T-helper 1 cell treated with Interleukin-12 subunit alpha and Interleukin-12 subunit beta and Interleukin-4 antibody, amounts not matched to agents 30 μg/mL and 1 μg/mL, for 36 hours (primary cell): ENCODE data around the gene KRTAP3-3.

ENCODE experiments used
- H3K27ac Mint-ChIP-seq: one replicate; pipeline ENCODE4 v1.8.0; 2021; ENCODE audit warnings: mild to moderate bottlenecking, mixed read lengths
- H3K27me3 Mint-ChIP-seq: one replicate; pipeline ENCODE4 v1.8.0; 2021; ENCODE audit warnings: low read depth, mixed read lengths
- H3K36me3 Mint-ChIP-seq: one replicate; pipeline ENCODE4 v1.8.0; 2021; ENCODE audit warnings: low read depth, mixed read lengths
- H3K4me1 Mint-ChIP-seq: one replicate; pipeline ENCODE4 v1.8.0; 2021; ENCODE audit warnings: low read depth, mixed read lengths
- H3K4me3 Mint-ChIP-seq: one replicate; pipeline ENCODE4 v1.8.0; 2021; ENCODE audit warnings: mild to moderate bottlenecking, moderate library complexity, mixed read lengths
- H3K9me3 Mint-ChIP-seq: one replicate; pipeline ENCODE4 v1.8.0; 2021; ENCODE audit warnings: mixed read lengths

KRTAP3-3 gene

DNA sequence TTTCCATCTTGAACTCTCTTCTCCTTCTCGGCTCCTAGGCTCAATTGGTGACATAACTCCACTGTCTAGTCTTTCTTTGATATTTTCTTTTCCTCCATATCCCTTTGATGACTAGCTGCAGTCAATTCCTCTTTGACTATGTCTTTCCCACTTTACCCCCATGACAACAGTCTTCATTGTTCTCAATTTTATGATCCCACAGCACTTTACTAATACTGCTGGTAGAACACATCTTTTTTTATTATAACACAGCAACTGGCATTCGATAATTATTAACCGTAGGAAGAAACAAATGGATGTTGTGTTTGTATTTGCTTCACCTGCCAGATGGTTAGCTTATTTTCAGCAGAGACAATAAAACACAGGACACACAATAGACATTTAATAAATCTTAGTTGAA lies 1.3 kb downstream of the KRTAP3-3 start:
- Mint-ChIP-seq H3K27me3 (peaks cover 39% of the 10 kb centered on the region), H3K9me3 (no peaks in the 10 kb centered on the region), H3K4me3 (no peak overlapping the region), H3K27ac (no peak overlapping the region), H3K36me3 (no peaks in the 10 kb centered on the region), H3K4me1 (no peaks in the 10 kb centered on the region)

DNA sequence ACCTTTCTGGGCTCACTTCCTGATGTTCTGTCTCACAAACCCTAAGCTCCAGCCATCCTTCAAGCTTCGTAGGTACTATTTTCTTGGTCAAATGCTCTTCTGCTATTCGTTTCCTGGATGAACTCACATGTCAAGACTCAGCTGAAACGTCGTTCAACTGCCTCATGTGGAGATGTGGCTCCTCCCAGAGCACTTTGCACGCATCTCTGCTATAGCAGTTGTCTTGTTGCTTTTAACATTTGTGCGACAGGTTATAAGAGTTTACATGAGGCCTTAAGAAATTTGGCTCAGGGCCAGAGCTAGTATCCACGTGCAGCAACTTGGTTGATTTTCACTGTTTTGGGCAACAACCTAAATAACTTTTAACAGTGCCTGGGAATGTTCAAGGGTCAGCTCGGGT lies 7.0 kb downstream of the KRTAP3-3 start:
- Mint-ChIP-seq H3K4me1 (no peaks in the 10 kb centered on the region), H3K9me3 (no peaks in the 10 kb centered on the region), H3K36me3 (no peaks in the 10 kb centered on the region), H3K27ac (no peak overlapping the region), H3K4me3 (no peak overlapping the region), H3K27me3 (peaks cover 26% of the 10 kb centered on the region)

DNA sequence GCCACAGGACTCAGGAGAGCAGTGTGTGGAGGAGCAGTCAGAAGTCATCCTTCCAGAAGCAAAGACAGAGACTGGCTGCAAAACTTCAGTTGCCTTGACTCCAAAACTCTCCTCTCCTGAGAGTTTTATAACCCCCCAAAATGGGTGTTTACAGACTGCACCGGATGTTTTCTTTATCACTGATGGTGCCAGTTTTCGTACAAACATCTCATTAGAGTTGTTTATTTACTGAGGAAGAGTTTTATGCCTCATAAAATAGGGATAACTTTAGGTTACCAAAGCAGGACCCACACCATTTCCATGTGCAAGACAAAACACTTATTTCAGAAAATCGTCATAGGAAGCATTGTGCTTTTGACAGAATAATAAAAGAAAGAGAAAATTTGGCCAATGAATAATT lies 9.7 kb downstream of the KRTAP3-3 start, which contains the start of gene KRT40:
Gene KRT40 (minus strand): TSS at position 101 of the 400 bp plus-strand sequence. CDS start 53 bp downstream, at position 48.
- no peaks in the 10 kb centered on the region for H3K9me3 Mint-ChIP-seq
- H3K27ac Mint-ChIP-seq, result no peak within 1 kb of the TSS
- H3K36me3 Mint-ChIP-seq, result no peaks in the 10 kb centered on the region
- no peaks in the 10 kb centered on the region for H3K4me1 Mint-ChIP-seq
- H3K4me3 Mint-ChIP-seq, result no peak within 1 kb of the TSS
- H3K27me3 Mint-ChIP-seq, result peaks cover 18% of the 10 kb centered on the region

DNA sequence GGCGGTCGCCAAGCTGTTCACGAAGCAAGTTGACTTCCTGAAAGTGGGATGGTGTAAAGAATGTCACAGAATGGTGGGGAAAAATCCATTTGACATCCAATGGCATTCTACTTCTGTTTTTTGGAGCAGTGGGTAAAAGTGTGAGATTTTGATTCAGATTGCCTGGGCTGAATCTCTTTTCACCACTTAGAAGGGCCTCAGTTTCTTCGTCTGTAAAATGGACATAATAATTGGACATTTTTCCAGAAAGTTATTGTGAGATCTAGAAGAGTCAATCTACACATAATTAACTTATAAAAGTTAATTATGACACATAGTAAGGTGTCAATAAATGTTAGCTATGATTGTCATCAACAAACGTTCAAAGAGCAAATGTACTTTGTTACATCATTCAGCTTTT lies 12.8 kb downstream of the KRTAP3-3 start:
- Mint-ChIP-seq H3K27me3 (peaks cover 10% of the 10 kb centered on the region), H3K9me3 (no peaks in the 10 kb centered on the region), H3K4me3 (no peak overlapping the region), H3K4me1 (no peaks in the 10 kb centered on the region), H3K27ac (no peak overlapping the region), H3K36me3 (no peaks in the 10 kb centered on the region)

DNA sequence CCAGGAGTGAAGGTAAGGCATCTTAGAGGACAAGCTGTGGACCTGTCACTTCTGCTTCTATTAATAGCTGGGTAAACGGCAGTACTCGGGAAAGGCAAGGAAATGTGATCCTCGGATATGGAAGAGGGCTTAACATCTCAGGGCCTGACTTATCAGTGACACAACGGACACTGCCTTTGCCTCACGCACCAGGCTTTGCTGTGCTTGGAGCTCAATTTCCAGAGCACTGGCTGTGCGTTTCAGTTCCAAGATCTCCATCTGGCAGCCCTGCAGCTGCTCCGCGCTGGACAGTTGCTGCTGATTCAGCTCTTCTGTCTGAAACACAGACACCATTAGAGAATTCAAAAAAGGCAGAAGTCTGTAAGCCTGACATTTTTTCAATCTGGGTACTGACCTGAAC lies 13.4 kb downstream of the KRTAP3-3 start:
- H3K9me3 Mint-ChIP-seq, result no peaks in the 10 kb centered on the region
- no peaks in the 10 kb centered on the region for H3K36me3 Mint-ChIP-seq
- no peak overlapping the region for H3K4me3 Mint-ChIP-seq
- H3K27ac Mint-ChIP-seq, result no peak overlapping the region
- H3K27me3 Mint-ChIP-seq, result peaks cover 8% of the 10 kb centered on the region
- no peaks in the 10 kb centered on the region for H3K4me1 Mint-ChIP-seq

DNA sequence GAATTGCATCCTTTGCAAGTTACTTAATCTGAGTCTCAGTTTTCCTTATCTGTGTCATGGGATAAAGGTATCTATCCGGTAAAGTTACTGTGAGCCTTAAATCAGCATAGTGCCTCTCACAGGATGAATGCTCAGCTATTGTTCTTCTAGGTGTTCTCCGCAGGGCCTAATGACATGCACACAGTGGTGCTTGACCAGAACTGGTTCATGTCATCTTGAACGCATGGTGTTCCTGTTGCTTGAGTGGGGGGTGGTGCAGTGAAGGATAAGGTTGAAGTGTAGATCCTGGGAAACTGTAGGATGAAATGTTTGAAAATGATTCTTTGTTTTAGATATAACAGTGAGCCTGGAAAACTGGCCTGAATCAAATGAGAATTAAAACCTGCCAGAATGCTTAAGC lies 13.8 kb downstream of the KRTAP3-3 start:
- Mint-ChIP-seq H3K27ac (no peak overlapping the region), H3K9me3 (no peaks in the 10 kb centered on the region), H3K4me3 (no peak overlapping the region), H3K27me3 (peaks cover 12% of the 10 kb centered on the region), H3K36me3 (no peaks in the 10 kb centered on the region), H3K4me1 (no peaks in the 10 kb centered on the region)

DNA sequence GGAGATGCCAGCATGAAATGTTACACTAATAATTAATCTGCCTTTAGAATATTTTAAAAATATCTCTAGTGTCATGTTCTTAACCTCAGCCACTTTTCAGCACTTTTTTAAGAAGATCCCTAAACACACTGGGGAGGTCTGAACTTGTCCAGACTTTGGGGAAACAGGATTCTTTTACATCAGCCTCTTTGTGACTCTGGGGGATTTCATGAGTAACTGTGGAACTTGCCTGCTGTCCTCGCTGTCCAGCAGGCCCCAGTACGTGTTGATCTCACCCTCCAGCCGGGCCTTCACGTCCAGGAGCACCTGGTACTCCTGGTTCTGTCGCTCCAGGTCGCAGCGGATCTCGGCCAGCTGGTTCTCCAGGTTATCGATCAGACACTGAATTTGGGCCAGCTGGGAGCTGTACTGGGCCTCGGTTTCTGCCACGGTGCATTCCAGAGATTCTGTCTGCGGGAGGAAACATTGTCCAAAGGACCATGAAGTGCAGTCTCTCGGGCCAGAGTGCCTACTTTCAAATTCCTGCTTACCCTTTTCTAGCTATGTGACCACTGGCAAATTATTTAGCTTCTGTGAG lies 15.3 kb downstream of the KRTAP3-3 start:
- no peak overlapping the region for H3K27ac Mint-ChIP-seq
- H3K27me3 Mint-ChIP-seq, result peaks cover 12% of the 10 kb centered on the region
- no peaks in the 10 kb centered on the region for H3K36me3 Mint-ChIP-seq
- no peaks in the 10 kb centered on the region for H3K9me3 Mint-ChIP-seq
- H3K4me3 Mint-ChIP-seq, result no peak overlapping the region
- H3K4me1 Mint-ChIP-seq, result no peaks in the 10 kb centered on the region

DNA sequence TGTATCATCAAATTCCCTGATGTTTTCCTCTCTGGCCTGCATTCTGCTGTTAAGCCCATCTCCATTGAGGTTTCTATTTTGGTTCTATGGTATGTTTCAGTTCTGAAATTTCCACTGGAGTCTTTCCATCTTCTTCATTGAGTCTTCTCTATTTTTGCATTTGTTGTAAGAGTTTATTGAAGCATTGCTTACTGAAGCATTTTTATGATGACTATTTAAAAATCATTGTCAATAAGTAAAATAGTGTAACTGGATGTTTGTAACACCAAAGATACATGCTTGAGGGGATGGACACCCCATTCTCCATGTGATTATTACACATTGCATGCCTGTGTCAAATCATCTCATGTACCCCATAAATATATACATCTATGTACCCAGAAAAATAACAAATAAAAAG lies 18.4 kb downstream of the KRTAP3-3 start:
- H3K4me1 Mint-ChIP-seq, result no peaks in the 10 kb centered on the region
- H3K27me3 Mint-ChIP-seq, result peaks cover 25% of the 10 kb centered on the region
- H3K9me3 Mint-ChIP-seq, result no peaks in the 10 kb centered on the region
- H3K4me3 Mint-ChIP-seq, result no peak overlapping the region
- no peak overlapping the region for H3K27ac Mint-ChIP-seq
- no peaks in the 10 kb centered on the region for H3K36me3 Mint-ChIP-seq

DNA sequence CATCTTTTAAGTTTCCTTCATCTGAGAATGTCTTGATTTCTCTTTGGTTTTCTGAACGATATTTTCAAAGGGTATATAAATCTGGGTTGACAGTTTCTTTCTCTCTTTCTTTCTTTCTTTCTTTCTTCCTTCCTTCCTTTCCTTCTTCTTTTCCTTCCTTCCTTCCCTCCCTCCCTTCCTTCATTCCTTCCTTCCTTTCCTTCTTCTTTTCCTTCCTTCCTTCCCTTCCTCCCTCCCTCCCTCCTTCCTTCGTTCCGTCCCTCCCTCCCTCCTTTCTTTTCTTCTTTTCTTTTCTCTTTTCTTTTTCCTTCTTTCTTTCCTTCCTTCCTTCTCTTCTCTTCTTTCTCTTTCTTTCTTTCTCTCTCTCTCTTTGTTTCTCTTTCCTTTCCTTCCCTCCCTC lies 19.6 kb downstream of the KRTAP3-3 start:
- Mint-ChIP-seq H3K9me3 (no peaks in the 10 kb centered on the region), H3K27ac (no peak overlapping the region), H3K4me3 (no peak overlapping the region), H3K36me3 (no peaks in the 10 kb centered on the region), H3K4me1 (no peaks in the 10 kb centered on the region), H3K27me3 (peaks cover 25% of the 10 kb centered on the region)

DNA sequence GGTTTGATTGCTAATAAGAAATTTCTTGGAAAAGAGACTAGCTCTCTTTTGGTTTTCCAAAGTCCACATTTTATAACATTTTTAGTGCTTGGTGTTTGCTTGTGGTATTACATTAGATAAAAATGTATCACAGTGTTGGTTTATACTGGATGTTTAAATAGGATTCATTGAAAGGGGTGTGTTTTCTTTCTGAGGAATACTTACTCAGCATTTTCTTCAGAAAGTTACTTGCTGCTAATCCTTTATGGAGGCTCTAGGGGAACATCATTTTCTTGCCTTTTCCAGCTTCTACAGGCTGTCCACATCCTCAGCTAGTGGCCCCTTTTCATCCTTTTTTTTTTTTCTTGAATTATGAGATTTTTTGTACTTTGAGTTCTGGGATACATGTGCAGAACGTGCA lies 26.4 kb downstream of the KRTAP3-3 start:
- H3K9me3 Mint-ChIP-seq, result no peaks in the 10 kb centered on the region
- H3K4me3 Mint-ChIP-seq, result no peak overlapping the region
- no peaks in the 10 kb centered on the region for H3K36me3 Mint-ChIP-seq
- no peaks in the 10 kb centered on the region for H3K4me1 Mint-ChIP-seq
- H3K27me3 Mint-ChIP-seq, result peaks cover 7% of the 10 kb centered on the region
- H3K27ac Mint-ChIP-seq, result no peak overlapping the region

DNA sequence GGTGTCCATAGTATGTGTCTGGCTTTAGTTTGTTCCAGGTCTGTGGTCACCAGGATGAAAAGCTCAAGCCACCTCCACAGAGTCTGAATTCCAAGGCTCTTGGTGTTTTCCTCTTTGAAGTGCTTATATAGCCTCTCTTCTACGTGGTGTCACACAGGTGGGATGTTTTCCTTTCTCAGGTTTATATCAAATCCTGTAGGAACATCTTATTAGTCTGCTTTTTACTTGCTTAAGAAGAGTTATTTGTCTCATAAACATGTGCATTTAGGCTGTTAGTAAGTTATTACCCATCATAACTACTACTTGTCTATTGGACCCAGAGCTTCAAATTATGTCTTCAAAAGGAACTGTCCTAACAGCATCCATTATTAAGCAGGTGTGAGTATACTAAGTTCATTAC lies 27.1 kb downstream of the KRTAP3-3 start, which contains the start of gene KRT39:
Gene KRT39 (minus strand): TSS at position 101 of the 400 bp plus-strand sequence. CDS start 92 bp downstream, at position 9.
- no peaks in the 10 kb centered on the region for H3K9me3 Mint-ChIP-seq
- H3K4me3 Mint-ChIP-seq, result no peak within 1 kb of the TSS
- no peaks in the 10 kb centered on the region for H3K36me3 Mint-ChIP-seq
- no peak within 1 kb of the TSS for H3K27ac Mint-ChIP-seq
- no peaks in the 10 kb centered on the region for H3K4me1 Mint-ChIP-seq
- H3K27me3 Mint-ChIP-seq, result peaks cover 1% of the 10 kb centered on the region

DNA sequence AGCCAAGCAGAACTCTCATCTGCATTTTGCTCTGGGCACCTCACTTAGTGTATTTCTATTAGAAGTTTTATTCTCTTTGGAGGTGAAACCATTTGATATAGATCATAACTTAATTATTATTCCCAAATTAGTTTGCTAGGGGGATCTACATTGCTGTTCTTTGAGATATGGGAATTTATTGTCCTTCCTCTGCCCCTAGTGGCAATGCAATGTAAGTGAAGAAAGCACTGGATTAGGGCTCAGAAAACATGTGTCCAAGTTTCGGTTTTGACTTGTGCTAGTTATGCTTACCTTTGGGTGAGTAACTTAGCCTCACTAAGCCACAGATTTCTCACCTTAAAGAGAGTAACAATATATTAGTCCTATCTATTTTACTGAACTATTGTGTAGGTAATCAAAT lies 30.1 kb downstream of the KRTAP3-3 start:
- Mint-ChIP-seq H3K4me3 (no peak overlapping the region), H3K27ac (no peak overlapping the region), H3K4me1 (no peaks in the 10 kb centered on the region), H3K9me3 (no peaks in the 10 kb centered on the region), H3K27me3 (peaks cover 4% of the 10 kb centered on the region), H3K36me3 (no peaks in the 10 kb centered on the region)

DNA sequence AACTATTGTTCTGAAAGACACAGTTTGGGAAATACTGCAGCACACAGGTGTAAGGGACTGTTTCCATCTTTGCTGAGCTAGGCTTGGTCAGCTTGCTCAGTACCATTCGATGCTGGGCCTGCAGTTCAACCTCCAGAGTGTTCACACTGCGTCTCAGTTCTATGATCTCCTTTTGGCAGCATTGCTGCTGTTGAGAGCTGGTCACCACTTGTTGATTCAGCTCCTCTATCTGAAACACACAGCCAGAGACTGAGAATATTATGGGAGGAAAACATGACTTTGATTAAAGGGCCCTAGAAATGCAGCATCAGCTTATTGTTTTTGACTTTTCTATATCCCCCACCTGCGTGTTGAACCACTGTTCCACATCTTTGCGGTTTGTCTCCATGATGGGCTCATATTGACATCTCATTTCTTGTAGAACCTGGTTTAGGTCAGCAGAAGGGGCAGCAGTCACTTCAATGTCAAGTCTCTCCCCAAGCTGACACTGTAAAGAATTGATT lies 31.9 kb downstream of the KRTAP3-3 start:
- H3K36me3 Mint-ChIP-seq, result no peaks in the 10 kb centered on the region
- H3K4me3 Mint-ChIP-seq, result no peak overlapping the region
- no peak overlapping the region for H3K27ac Mint-ChIP-seq
- H3K4me1 Mint-ChIP-seq, result no peaks in the 10 kb centered on the region
- H3K27me3 Mint-ChIP-seq, result peaks cover 9% of the 10 kb centered on the region
- no peaks in the 10 kb centered on the region for H3K9me3 Mint-ChIP-seq

DNA sequence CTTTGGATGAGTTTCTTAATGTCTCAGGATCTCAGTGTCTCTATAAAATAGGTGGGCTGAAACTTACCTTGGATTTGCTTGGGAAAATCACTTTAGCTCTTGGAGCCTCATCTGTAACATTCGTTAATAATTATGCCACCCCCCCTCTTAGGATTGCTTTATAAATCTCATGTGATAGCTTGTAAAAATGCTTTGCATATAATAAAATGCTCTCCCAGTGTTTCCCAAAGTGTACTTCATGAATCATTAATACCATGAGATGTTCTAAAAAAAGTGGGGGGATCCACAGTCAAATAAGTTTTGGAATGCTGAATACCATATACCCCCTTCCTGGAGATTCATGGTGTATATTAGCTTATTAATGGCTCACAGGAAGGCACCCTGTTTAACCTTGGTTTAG lies 32.4 kb downstream of the KRTAP3-3 start:
- H3K36me3 Mint-ChIP-seq, result no peaks in the 10 kb centered on the region
- H3K27me3 Mint-ChIP-seq, result peaks cover 11% of the 10 kb centered on the region
- H3K27ac Mint-ChIP-seq, result no peak overlapping the region
- no peaks in the 10 kb centered on the region for H3K9me3 Mint-ChIP-seq
- H3K4me3 Mint-ChIP-seq, result no peak overlapping the region
- H3K4me1 Mint-ChIP-seq, result no peaks in the 10 kb centered on the region

DNA sequence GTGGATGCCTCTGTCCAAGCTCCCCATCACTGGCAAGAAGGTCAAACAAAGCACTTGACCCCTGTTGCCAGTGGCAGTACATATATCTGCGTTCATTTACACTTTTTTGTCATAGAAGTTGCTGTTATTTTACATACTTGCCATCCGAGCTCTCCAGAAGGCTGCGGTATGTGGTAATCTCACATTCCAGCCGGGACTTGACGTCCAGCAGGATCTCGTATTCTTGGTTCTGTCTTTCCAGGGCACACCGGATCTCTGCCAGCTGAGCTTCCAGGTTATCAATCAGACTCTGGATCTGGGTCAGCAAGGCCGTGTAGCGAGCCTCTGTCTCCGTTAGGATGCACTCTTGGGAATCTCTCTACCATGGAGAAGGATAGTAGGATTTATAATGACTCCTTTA lies 33.8 kb downstream of the KRTAP3-3 start:
- Mint-ChIP-seq H3K27ac (no peak overlapping the region), H3K9me3 (no peaks in the 10 kb centered on the region), H3K4me3 (no peak overlapping the region), H3K4me1 (no peaks in the 10 kb centered on the region), H3K36me3 (no peaks in the 10 kb centered on the region), H3K27me3 (peaks cover 12% of the 10 kb centered on the region)
